HepG2 (cell line): ENCODE data around the gene DHX8. TPM values are rescaled to one million over a fixed set of nuclear protein-coding genes. Genes with fewer than 3 reads are reported as not detected.

Source experiments
- ATAC-seq: fragments of 200-7000 bp; cut with Tn5 transposase; 3 replicates; pipeline ENCODE4 v1.9.1; 2020; ENCODE audit warnings: mild to moderate bottlenecking, moderate library complexity
- BruUV-seq: library from RNA; stranded (reverse); fragments of 400-500 nt; replicated peaks from 2 replicates; lab custom pipeline; 2021; lab: Mats Ljungman, UMichigan
- CTCF ChIA-PET: fragments of 300-600 bp; formaldehyde crosslinking; extraction: SDS; loops from one replicate; lab custom pipeline; 2021; ENCODE audit warnings: low total read pairs, inconsistent platforms, low intra/inter-chr PET ratio; lab: Yijun Ruan, JAX
- POLR2A ChIA-PET: fragments of 350-600 bp; sonication (Branson Sonifier 250); formaldehyde crosslinking; loops from one replicate; lab custom pipeline; 2020; ENCODE audit warnings: antibody characterized with exemption, inconsistent platforms; lab: Yijun Ruan, JAX
- DNase-seq: peaks from one replicate; pipeline ENCODE4 v3.0.0-alpha.2; 2015; ENCODE audit warnings: low spot score
- FAIRE-seq: peaks from 3 replicates; lab custom pipeline; 2011; peaks lifted over from hg19 to GRCh38; lab: Jason Lieb, UNC
- H2AFZ ChIP-seq: one replicate; pipeline ENCODE4 v1.6.1; 2011; ENCODE audit warnings: low read length, inconsistent platforms
- H3K27ac ChIP-seq: fragments of 300-600 bp; 3 replicates; pipeline ENCODE4 v1.8.0; 2011; ENCODE audit warnings: mixed run types, mild to moderate bottlenecking, mixed read lengths, low read length, inconsistent platforms; ENCODE audit not compliant: insufficient read depth; ENCODE audit errors: extremely low read length
- H3K27me3 ChIP-seq, 2 experiments: fragments of 200-600 bp in 1 of 2; 2 replicates in 1 of 2; 3 replicates in 1 of 2; pipeline versions ENCODE4 v1.6.0 to v1.8.0; 2011; ENCODE audit warnings: low read length in 2 of 2, mild to moderate bottlenecking in 2 of 2, moderate library complexity in 2 of 2, inconsistent platforms in 1 of 2; ENCODE audit not compliant: insufficient read depth in 2 of 2, control insufficient read depth in 1 of 2
- H3K36me3 ChIP-seq, 2 experiments: fragments of 200-600 bp in 1 of 2; replicated peaks in 1 of 2; 2 replicates in 1 of 2; 3 replicates in 1 of 2; pipeline versions ENCODE4 v1.5.1 to v1.8.0; 2011; ENCODE audit warnings: low read length in 2 of 2, inconsistent platforms in 1 of 2; ENCODE audit not compliant: insufficient read depth in 2 of 2, control insufficient read depth in 1 of 2
- H3K4me1 ChIP-seq: 2 replicates; pipeline ENCODE4 v1.5.1; 2012; ENCODE audit warnings: low read length, inconsistent platforms; ENCODE audit not compliant: insufficient read depth
- H3K4me2 ChIP-seq: 2 replicates; pipeline ENCODE4 v1.6.0; 2011; ENCODE audit warnings: low read depth, low read length, inconsistent platforms
- H3K4me3 ChIP-seq, 3 experiments: fragments of 200-600 bp in 1 of 3; sonication (generic), shearing (Covaris generic) in 1 of 3; replicated peaks in 1 of 3; 2 replicates each; pipeline ENCODE4 v1.5.1; 2011 to 2016; ENCODE audit warnings: low read length in 3 of 3, inconsistent platforms in 2 of 3, low read depth in 2 of 3, mild to moderate bottlenecking in 2 of 3, control low read depth in 1 of 3, mixed read lengths in 1 of 3; ENCODE audit not compliant: insufficient read depth in 1 of 3
- H3K79me2 ChIP-seq: one replicate; pipeline ENCODE4 v1.6.1; 2011; ENCODE audit warnings: low read length, inconsistent platforms; ENCODE audit not compliant: insufficient read depth
- H3K9ac ChIP-seq: 2 replicates; pipeline ENCODE4 v1.6.0; 2011; ENCODE audit warnings: mild to moderate bottlenecking, low read depth, low read length, inconsistent platforms; ENCODE audit not compliant: insufficient read depth
- H3K9me3 ChIP-seq: 2 replicates; pipeline ENCODE4 v1.5.1; 2012; ENCODE audit warnings: mild to moderate bottlenecking, low read length
- H4K20me1 ChIP-seq: 2 replicates; pipeline ENCODE4 v1.6.0; 2011; ENCODE audit warnings: inconsistent platforms, mild to moderate bottlenecking, low read length, moderate library complexity; ENCODE audit not compliant: insufficient read depth
- CBX5 ChIP-seq: sonication (generic); formaldehyde crosslinking; IDR thresholded peaks from 2 replicates; pipeline ENCODE4 v1.4.0; 2020; ENCODE audit warnings: missing genetic modification reagents, borderline replicate concordance
- GATAD2A ChIP-seq: IDR thresholded peaks from 2 replicates; pipeline ENCODE4 v1.6.1; 2016
- HMGA1 ChIP-seq: sonication (generic); formaldehyde crosslinking; conservative IDR thresholded peaks from 2 replicates; pipeline ENCODE4 v1.4.0; 2020; ENCODE audit warnings: missing genetic modification reagents
- HOXA3 ChIP-seq: sonication (generic); formaldehyde crosslinking; IDR thresholded peaks from 2 replicates; pipeline ENCODE4 v1.5.0; 2020; ENCODE audit warnings: missing genetic modification reagents
- MAFF ChIP-seq: IDR thresholded peaks from 2 replicates; pipeline ENCODE4 v1.6.1; 2011; ENCODE audit warnings: low read depth, low read length, improper control_type of control experiment
- MAFK ChIP-seq, 2 experiments: IDR thresholded peaks in 1 of 2; conservative IDR thresholded peaks in 1 of 2; 2 replicates each; pipeline ENCODE4 v1.6.1; 2011; ENCODE audit warnings: improper control_type of control experiment in 2 of 2, low read length in 2 of 2
- NFE2L2 ChIP-seq: fragments of 150-350 bp; IDR thresholded peaks from 2 replicates; pipeline ENCODE4 v1.6.1; 2014; ENCODE audit warnings: low read length
- PRDM10 ChIP-seq: sonication (generic); formaldehyde crosslinking; IDR thresholded peaks from 2 replicates; pipeline ENCODE4 v1.4.0; 2020; ENCODE audit warnings: low read depth, missing genetic modification reagents
- RXRB ChIP-seq: IDR thresholded peaks from 2 replicates; pipeline ENCODE4 v1.6.1; 2016; ENCODE audit warnings: borderline replicate concordance, missing genetic modification reagents, missing compliant biosample characterization
- SAP130 ChIP-seq: IDR thresholded peaks from 2 replicates; pipeline ENCODE4 v1.6.1; 2016; ENCODE audit warnings: low read depth
- TFDP1 ChIP-seq: IDR thresholded peaks from 2 replicates; pipeline ENCODE4 v1.6.1; 2016; ENCODE audit warnings: missing compliant biosample characterization, missing genetic modification reagents, borderline replicate concordance
- USF2 ChIP-seq, 2 experiments: sonication (generic) in 1 of 2; formaldehyde crosslinking in 1 of 2; IDR thresholded peaks; 2 replicates each; pipeline versions ENCODE4 v1.5.1 to v1.6.1; 2011 to 2020; ENCODE audit warnings: borderline replicate concordance in 1 of 2, low read depth in 1 of 2, low read length in 1 of 2, mild to moderate bottlenecking in 1 of 2, missing genetic modification reagents in 1 of 2, moderate library complexity in 1 of 2
- XRCC5 ChIP-seq: fragments of 200-400 bp; formaldehyde crosslinking; optimal IDR thresholded peaks from 2 replicates; pipeline ENCODE3; 2017; ENCODE audit warnings: mild to moderate bottlenecking, low read length
- ZFP82 ChIP-seq: sonication (generic); formaldehyde crosslinking; IDR thresholded peaks from 2 replicates; pipeline ENCODE4 v1.5.1; 2020; ENCODE audit warnings: mild to moderate bottlenecking, missing genetic modification reagents, borderline replicate concordance
- ZFP91 ChIP-seq: sonication (generic); formaldehyde crosslinking; IDR thresholded peaks from 2 replicates; pipeline ENCODE4 v1.9.0; 2022; ENCODE audit warnings: missing genetic modification reagents, mild to moderate bottlenecking, borderline replicate concordance
- ZNF124 ChIP-seq: sonication (generic); formaldehyde crosslinking; IDR thresholded peaks from 2 replicates; pipeline ENCODE4 v1.4.0; 2020; ENCODE audit warnings: missing genetic modification reagents
- WGBS: methylation state at CpG from one replicate; pipeline ENCODE4 v1.1.6; 2017; ENCODE audit warnings: low lambda C conversion rate; 5-methylcytosine and 5-hydroxymethylcytosine counted together
- in situ Hi-C: cut with HindIII; loops from 2 replicates; pipeline ENCODE4 v1.10.0; 2017; ENCODE audit warnings: low pct_unique_long_range_greater_than_20kb; ENCODE audit not compliant: extremely low pct_ligation_motif_present
- intact Hi-C: fragments of 100-400 bp; cut with micrococcal nuclease; formaldehyde crosslinking; loops from one replicate; pipeline ENCODE4 v1.10.0; 2022; ENCODE audit not compliant: unreplicated experiment
- polyA plus RNA-seq, 8 experiments: library from polyadenylated mRNA; depleted of rRNA in 3 of 8; stranded (reverse) in 7 of 8; unstranded in 1 of 8; fragments of >200 nt; fragmentation: Illumina TruSeq in 4 of 8; extraction: Trizol in 4 of 8; gene quantifications; 2 replicates each; pipeline versions ENCODE4 v1.2.1 to v1.2.3, GENCODE V29; 2011 to 2016; ENCODE audit warnings: low read depth in 4 of 8, missing spikeins in 1 of 8, mixed read lengths in 1 of 8; ENCODE audit not compliant: insufficient read depth in 1 of 8
- total RNA-seq, 5 experiments: library from RNA; depleted of rRNA; stranded (reverse); fragments of >200 nt; fragmentation: Illumina TruSeq; extraction: Trizol; gene quantifications; 2 replicates each; pipeline ENCODE4 v1.2.3, GENCODE V29; 2016; ENCODE audit warnings: low read depth in 1 of 5

The DHX8 gene
- total and polyA plus RNA-seq, 2 of the 13 experiments (the other 11 are each of a cell fraction or from before 2014, with no cell fraction given): 24.8 to 48.9 TPM

GRCh38 chr17:43556292-43556691 is 72.5 kb downstream of the DHX8 start:
- Histone ChIP-seq H3K4me2 (no peak overlapping the region), H2AFZ (no peak overlapping the region), H4K20me1 (no peaks in the 10 kb centered on the region), H3K9me3 (no peaks in the 10 kb centered on the region), H3K27me3 (no peaks in the 10 kb centered on the region), H3K36me3 (no peaks in the 10 kb centered on the region), H3K4me3 (no peak overlapping the region), H3K9ac (no peak overlapping the region), H3K4me1 (peaks cover 100% of the 10 kb centered on the region), H3K79me2 (no peaks in the 10 kb centered on the region), H3K27ac (peak overlapping the region; percentile 45)
- ATAC-seq (no peak), FAIRE-seq (no peak), DNase-seq (no peak)
- intact Hi-C loops: no loop called here
- BruUV-seq: no TSS peak
- WGBS: 57% methylated on average over 5 of the region's 5 CpGs
- in situ Hi-C loops: no loop called here
- CTCF ChIA-PET: no interaction called here
- POLR2A ChIA-PET: interaction anchor here (1.1 to 28.7 kb wide), 6 partner anchors 9 to 189 kb away, joined by 4 to 1546 read pairs (median 14); partner anchors contain the start of gene ETV4
- TF ChIP-seq MAFK (conservative IDR thresholded peaks at IDR 0.05 in 1 of 2, IDR thresholded peaks at IDR 0.05 in 1 of 2; ENCODE audit: low read length in 2 of 2): peak; percentile 49 to 75; a peak in 3 of 4 replicates
- TF ChIP-seq HOXA3 (CRISPR knock-in tag): 0 out of 2 replicates have a peak, but pooled peaks have one; percentile 19
- TF ChIP-seq NFE2L2: peak; percentile 89
- no peak for TF ChIP-seq USF2 (IDR thresholded peaks at IDR 0.05; ENCODE audit: low read depth, low read length)
- no peak for TF ChIP-seq USF2 (CRISPR knock-in tag; IDR thresholded peaks at IDR 0.05; ENCODE audit: borderline replicate concordance)
- peak; percentile 30; the same call in 1 of the 2 replicates for TF ChIP-seq SAP130 (CRISPR knock-in tag)
- peak; percentile 32; the same call in 1 of the 2 replicates for TF ChIP-seq GATAD2A
- TF ChIP-seq PRDM10 (CRISPR knock-in tag): 0 out of 2 replicates have a peak, but pooled peaks have one; percentile 34
- TF ChIP-seq XRCC5: peak; percentile 23
- TF ChIP-seq ZFP82 (CRISPR knock-in tag): no peak
- no peak for TF ChIP-seq HMGA1 (CRISPR knock-in tag)
- TF ChIP-seq CBX5 (CRISPR knock-in tag): 0 out of 2 replicates have a peak, but pooled peaks have one; percentile 10
- peak; percentile 43; the same call in 1 of the 2 replicates for TF ChIP-seq RXRB (CRISPR knock-in tag)
- TF ChIP-seq MAFF: peak; percentile 27; the same call in 1 of the 2 replicates
- TF ChIP-seq ZFP91: peak; percentile 51
- TF ChIP-seq TFDP1 (CRISPR knock-in tag): no peak
- TF ChIP-seq ZNF124 (CRISPR knock-in tag): no peak
